ENCODE results near the gene STX10.

GRCh38 chr19:13112555-13112954 is 37.6 kb downstream of the STX10 start:
- TF ChIP-seq CTCF (conservative IDR thresholded peaks at IDR 0.05) (no peak), ZFX (IDR thresholded peaks at IDR 0.05) (no peak)

All from C4-2B (cell line).